Measurements from ENCODE around the gene LMO1.

LMO1 gene

DNA sequence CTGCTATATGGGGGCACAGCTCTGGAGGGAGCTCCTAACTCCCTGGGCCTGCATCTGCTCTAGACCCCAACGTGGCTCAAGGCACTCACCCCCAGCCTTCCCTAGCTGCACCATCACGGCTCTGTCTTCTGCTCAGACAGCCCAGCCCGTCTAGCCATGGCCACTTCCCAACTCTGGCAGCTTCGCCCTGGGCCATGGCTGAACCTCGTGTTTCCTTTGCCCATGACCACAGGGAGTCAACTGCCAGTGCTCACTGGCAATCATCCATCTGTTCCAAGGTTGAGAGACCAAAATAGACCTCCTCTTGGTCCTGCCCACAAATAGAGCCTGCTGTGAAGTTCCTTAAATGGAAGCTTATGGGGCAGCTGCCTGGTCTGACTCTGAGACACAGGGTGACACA, 5.4 kb downstream of the LMO1 start:
- TF ChIP-seq, protein P1, sequence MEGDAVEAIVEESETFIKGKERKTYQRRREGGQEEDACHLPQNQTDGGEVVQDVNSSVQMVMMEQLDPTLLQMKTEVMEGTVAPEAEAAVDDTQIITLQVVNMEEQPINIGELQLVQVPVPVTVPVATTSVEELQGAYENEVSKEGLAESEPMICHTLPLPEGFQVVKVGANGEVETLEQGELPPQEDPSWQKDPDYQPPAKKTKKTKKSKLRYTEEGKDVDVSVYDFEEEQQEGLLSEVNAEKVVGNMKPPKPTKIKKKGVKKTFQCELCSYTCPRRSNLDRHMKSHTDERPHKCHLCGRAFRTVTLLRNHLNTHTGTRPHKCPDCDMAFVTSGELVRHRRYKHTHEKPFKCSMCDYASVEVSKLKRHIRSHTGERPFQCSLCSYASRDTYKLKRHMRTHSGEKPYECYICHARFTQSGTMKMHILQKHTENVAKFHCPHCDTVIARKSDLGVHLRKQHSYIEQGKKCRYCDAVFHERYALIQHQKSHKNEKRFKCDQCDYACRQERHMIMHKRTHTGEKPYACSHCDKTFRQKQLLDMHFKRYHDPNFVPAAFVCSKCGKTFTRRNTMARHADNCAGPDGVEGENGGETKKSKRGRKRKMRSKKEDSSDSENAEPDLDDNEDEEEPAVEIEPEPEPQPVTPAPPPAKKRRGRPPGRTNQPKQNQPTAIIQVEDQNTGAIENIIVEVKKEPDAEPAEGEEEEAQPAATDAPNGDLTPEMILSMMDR (conservative IDR thresholded peaks at IDR 0.05), result no peak
- no peak for TF ChIP-seq ZFX (IDR thresholded peaks at IDR 0.05)
- H3K27ac ChIP-seq, result no peak overlapping the region

DNA sequence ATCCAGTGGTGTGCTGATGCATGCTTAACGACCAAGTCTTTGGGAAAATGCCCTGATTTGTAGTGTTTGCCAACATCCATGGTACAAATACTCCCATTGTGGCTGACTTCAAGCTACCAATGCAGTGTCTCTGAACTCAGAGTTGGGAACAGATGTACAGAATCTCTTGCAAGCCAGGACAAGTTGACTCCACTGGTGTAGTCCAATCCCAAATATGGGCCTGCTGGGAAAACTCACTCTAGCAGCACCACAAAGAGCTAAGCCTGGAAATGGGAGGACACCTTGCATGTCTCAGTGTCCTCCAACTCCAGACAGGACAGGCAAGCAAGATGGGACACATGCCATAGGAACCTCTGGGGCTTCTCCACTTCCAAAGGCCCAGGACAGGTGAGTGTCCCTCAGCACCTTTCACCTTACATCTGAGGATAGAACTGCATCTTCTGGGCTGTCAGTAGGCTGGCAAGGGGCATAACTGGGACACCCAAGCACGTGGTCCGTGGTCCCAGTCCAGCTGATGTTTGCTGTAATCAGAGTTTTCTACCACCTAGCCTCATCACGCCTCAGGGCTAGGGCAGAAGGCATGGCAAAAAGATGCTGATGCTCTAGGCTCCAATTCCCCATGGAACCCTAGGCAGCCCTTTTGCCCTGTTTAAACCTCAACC, 6.5 kb downstream of the LMO1 start:
- no peak overlapping the region for H3K27ac ChIP-seq
- TF ChIP-seq, protein P1 (conservative IDR thresholded peaks at IDR 0.05), result no peak
- TF ChIP-seq ZFX (IDR thresholded peaks at IDR 0.05), result 0 out of 2 replicates have a peak, but pooled peaks have one; percentile 14

DNA sequence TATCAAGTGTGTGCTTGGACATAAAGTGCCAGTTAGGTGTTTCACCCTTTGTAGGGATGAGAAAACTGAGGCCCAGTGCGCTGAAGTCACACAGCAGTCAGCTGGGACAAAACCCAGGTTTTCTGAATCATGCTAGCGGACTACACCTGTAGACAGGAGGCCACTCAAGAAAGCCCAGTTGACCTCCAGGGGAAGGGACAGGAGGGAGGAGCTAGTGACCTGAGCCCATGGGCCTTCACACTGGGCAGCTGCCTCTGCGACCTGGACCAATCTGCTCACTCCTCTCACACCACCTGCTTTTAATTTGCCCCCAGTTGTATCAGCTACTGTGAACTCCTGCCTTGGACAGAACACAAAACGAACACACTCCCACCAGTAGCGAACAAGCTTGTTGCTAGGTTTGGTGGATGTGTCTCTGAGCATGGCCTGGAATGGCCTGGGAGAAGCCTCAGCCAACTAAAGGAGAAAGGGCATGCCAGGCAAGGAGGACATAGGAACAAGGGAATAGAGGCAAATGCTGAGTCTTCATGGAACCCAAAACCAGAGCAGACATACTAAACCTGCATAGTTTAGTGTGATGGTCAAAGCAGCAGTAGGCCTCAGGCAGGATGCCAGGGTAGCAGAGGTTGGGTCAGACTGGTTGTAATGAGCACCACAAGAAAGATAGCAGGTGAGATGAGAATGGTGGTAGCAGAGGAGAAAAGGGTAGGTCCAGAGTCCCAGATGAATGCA, 7.2 kb downstream of the LMO1 start:
- TF ChIP-seq, protein P1 (conservative IDR thresholded peaks at IDR 0.05), result no peak
- TF ChIP-seq ZFX (IDR thresholded peaks at IDR 0.05), result no peak

DNA sequence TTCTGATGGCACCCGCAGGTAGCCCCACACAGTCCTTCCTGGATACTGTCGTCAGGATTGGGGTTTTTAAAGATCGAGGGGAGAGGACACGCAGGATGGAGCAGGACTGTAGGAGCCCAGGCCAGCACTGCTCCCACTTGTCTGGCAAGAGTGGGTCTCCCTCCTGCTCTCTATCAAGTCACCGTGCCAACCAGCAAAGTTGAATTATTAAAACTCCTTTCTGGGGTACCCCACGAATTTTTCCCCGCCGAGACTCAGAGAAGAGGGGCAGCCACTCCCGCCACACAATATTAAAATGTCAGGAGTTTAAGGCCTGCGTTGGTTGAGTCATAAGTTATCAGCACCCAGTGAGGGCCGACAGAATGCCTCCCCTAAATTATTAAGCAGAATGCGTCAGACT, 10.1 kb downstream of the LMO1 start:
- no peak overlapping the region for H3K27ac ChIP-seq
- TF ChIP-seq ZFX (IDR thresholded peaks at IDR 0.05), result no peak
- TF ChIP-seq, protein P1 (conservative IDR thresholded peaks at IDR 0.05), result no peak

More for the DNA sequence above, 7.2 kb downstream of the LMO1 start:
- no peak overlapping the region for H3K27ac ChIP-seq

DNA sequence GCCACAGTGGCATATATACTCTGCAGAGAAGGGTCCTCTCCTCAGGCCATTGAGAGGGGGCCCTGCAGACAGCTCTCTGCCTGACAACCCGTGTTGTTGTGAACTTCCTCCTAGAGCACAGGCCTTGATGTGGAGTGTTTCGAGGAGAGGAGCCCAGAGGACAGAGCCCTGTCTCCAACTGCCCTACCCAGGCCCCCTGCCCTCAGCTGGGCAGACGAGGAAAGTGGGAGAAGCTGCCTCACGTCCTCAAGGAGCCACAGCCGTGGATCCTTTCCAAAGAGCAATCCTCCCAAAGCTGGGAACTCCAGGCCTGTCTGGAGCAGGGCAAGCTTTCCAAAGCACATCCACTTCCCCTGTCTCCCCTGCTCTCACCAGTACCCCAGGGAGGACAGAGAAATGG, 10.7 kb downstream of the LMO1 start:
- TF ChIP-seq ZFX (IDR thresholded peaks at IDR 0.05), result no peak
- TF ChIP-seq, protein P1 (conservative IDR thresholded peaks at IDR 0.05), result no peak
- no peak overlapping the region for H3K27ac ChIP-seq

DNA sequence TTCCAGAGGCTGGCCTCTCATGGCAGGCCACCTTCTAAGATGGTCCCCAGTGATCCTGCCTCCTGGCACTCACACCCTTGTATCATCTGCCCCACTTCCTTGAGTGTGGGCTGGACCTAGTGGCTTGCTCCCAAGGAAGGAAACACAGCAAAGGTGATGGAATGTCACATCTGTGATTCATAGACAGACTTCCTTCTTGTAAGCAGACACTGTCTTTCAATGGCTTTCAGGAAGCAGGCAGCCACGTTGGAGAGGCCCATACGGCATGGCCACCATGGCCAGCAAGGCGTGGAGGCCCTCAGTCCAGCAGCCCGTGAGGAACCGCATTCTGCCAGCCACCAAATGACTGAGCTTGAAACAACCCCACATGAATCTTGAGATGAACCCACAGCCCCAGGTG, 11.3 kb downstream of the LMO1 start:
- no peak overlapping the region for H3K27ac ChIP-seq
- no peak for TF ChIP-seq ZFX (IDR thresholded peaks at IDR 0.05)
- TF ChIP-seq, protein P1 (conservative IDR thresholded peaks at IDR 0.05), result no peak

DNA sequence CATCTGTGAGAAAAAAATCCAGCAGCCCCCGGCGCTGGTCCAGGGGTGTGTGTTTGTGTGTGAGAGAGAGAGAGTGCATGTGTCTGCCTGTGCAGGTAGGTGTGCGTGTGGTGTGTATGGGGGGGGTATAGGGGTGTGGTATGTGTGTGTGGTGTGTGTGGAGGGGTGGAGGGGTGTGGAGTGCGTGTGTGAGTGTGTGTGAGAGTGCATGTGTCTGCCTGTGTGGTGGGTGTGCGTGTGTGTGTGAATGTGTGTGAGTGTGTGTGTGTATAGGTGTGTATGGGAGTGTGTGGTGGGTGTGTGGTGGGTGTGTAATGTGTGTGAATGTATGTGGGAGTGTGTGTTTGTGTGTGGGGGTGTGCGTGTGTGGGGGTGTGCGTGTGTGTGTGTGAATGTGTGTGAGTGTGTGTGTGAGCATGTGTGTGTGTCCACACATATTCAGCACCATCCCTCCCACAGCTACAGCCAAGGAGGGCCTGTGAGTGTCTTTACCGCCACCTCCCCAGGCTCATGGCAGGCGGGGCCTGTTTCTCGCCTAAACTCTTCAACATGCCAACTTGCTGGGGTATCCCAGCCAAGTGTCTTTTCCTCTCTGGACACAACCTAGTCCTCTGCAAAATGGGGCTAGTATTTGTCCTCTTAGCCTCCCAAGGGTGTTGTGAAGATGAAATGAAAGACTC, 11.9 kb downstream of the LMO1 start:
- H3K27ac ChIP-seq, result no peak overlapping the region
- TF ChIP-seq, protein P1 (conservative IDR thresholded peaks at IDR 0.05), result no peak
- TF ChIP-seq ZFX (IDR thresholded peaks at IDR 0.05), result no peak

All from C4-2B (cell line).